ENCODE measurements around the gene STXBP6.

STXBP6 gene

GRCh38 chr14:24851837-24852236, 198.1 kb downstream of the STXBP6 start:
- Histone ChIP-seq H3K4me3 (ENCODE audit: low read depth, low read length) (no peak overlapping the region), H3K9ac (ENCODE audit: low read depth, low read length) (no peak overlapping the region), H3K9me3 (ENCODE audit: control insufficient read depth, insufficient read depth, low read length) (no peaks in the 10 kb centered on the region), H3K27me3 (ENCODE audit: control insufficient read depth, insufficient read depth, low read length) (no peaks in the 10 kb centered on the region), H3K36me3 (ENCODE audit: control insufficient read depth, insufficient read depth, low read length) (no peaks in the 10 kb centered on the region), H3K4me1 (ENCODE audit: control insufficient read depth, insufficient read depth, low read length) (peaks cover 9% of the 10 kb centered on the region)

GRCh38 chr14:24851406-24851805, 198.5 kb downstream of the STXBP6 start:
- Histone ChIP-seq H3K36me3 (ENCODE audit: control insufficient read depth, insufficient read depth, low read length) (no peaks in the 10 kb centered on the region), H3K27me3 (ENCODE audit: control insufficient read depth, insufficient read depth, low read length) (no peaks in the 10 kb centered on the region), H3K4me1 (ENCODE audit: control insufficient read depth, insufficient read depth, low read length) (peaks cover 9% of the 10 kb centered on the region), H3K9me3 (ENCODE audit: control insufficient read depth, insufficient read depth, low read length) (no peaks in the 10 kb centered on the region), H3K4me3 (ENCODE audit: low read depth, low read length) (no peak overlapping the region), H3K9ac (ENCODE audit: low read depth, low read length) (no peak overlapping the region)

GRCh38 chr14:24850072-24850471, 199.9 kb downstream of the STXBP6 start:
- H3K36me3 ChIP-seq (ENCODE audit: control insufficient read depth, insufficient read depth, low read length) = no peaks in the 10 kb centered on the region

GRCh38 chr14:24849471-24849870, 200.5 kb downstream of the STXBP6 start:
- Histone ChIP-seq H3K9me3 (ENCODE audit: control insufficient read depth, insufficient read depth, low read length) (no peaks in the 10 kb centered on the region), H3K27me3 (ENCODE audit: control insufficient read depth, insufficient read depth, low read length) (no peaks in the 10 kb centered on the region), H3K36me3 (ENCODE audit: control insufficient read depth, insufficient read depth, low read length) (no peaks in the 10 kb centered on the region), H3K4me1 (ENCODE audit: control insufficient read depth, insufficient read depth, low read length) (peaks cover 9% of the 10 kb centered on the region), H3K4me3 (ENCODE audit: low read depth, low read length) (no peak overlapping the region), H3K9ac (ENCODE audit: low read depth, low read length) (no peak overlapping the region)

More at GRCh38 chr14:24850072-24850471, 199.9 kb downstream of the STXBP6 start:
- peaks cover 9% of the 10 kb centered on the region for H3K4me1 ChIP-seq (ENCODE audit: control insufficient read depth, insufficient read depth, low read length)
- H3K9ac ChIP-seq (ENCODE audit: low read depth, low read length) = no peak overlapping the region
- H3K9me3 ChIP-seq (ENCODE audit: control insufficient read depth, insufficient read depth, low read length) = no peaks in the 10 kb centered on the region
- H3K27me3 ChIP-seq (ENCODE audit: control insufficient read depth, insufficient read depth, low read length) = no peaks in the 10 kb centered on the region
- H3K4me3 ChIP-seq (ENCODE audit: low read depth, low read length) = no peak overlapping the region

- H3K4me1 ChIP-seq (ENCODE audit: control insufficient read depth, insufficient read depth, low read length) = peaks cover 8% of the 10 kb centered on the region
- H3K4me3 ChIP-seq (ENCODE audit: low read depth, low read length) = no peak overlapping the region
- no peaks in the 10 kb centered on the region for H3K27me3 ChIP-seq (ENCODE audit: control insufficient read depth, insufficient read depth, low read length)
- no peaks in the 10 kb centered on the region for H3K9me3 ChIP-seq (ENCODE audit: control insufficient read depth, insufficient read depth, low read length)
- H3K9ac ChIP-seq (ENCODE audit: low read depth, low read length) = no peak overlapping the region
- H3K36me3 ChIP-seq (ENCODE audit: control insufficient read depth, insufficient read depth, low read length) = no peaks in the 10 kb centered on the region
Measured at GRCh38 chr14:24848102-24848790, 201.7 kb downstream of the STXBP6 start.

GRCh38 chr14:24847568-24848095, 202.3 kb downstream of the STXBP6 start:
- H3K9ac ChIP-seq (ENCODE audit: low read depth, low read length) = no peak overlapping the region
- H3K9me3 ChIP-seq (ENCODE audit: control insufficient read depth, insufficient read depth, low read length) = no peaks in the 10 kb centered on the region
- H3K27me3 ChIP-seq (ENCODE audit: control insufficient read depth, insufficient read depth, low read length) = no peaks in the 10 kb centered on the region
- no peak overlapping the region for H3K4me3 ChIP-seq (ENCODE audit: low read depth, low read length)
- no peaks in the 10 kb centered on the region for H3K36me3 ChIP-seq (ENCODE audit: control insufficient read depth, insufficient read depth, low read length)
- peaks cover 4% of the 10 kb centered on the region for H3K4me1 ChIP-seq (ENCODE audit: control insufficient read depth, insufficient read depth, low read length)

DNA sequence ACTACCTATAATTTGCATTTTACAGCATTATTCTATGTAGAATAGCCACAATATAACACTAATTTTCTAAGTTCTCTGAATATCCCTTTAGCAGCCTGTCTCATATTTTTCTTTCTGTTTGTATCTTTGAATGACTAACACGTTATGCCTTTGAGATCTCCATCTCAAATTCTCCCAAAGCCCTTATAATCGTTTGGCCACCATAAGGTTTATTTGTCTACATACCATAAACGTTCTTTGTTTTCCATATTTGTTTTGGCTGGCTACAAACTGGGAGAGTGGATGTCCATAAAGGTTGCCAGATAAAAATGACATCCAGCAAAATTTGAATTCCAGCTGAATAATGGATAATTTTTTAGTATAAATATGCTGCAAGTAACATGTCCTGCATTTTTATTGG, 203.7 kb downstream of the STXBP6 start:
- Histone ChIP-seq H3K9me3 (ENCODE audit: control insufficient read depth, insufficient read depth, low read length) (no peaks in the 10 kb centered on the region), H3K9ac (ENCODE audit: low read depth, low read length) (no peak overlapping the region), H3K36me3 (ENCODE audit: control insufficient read depth, insufficient read depth, low read length) (no peaks in the 10 kb centered on the region), H3K4me3 (ENCODE audit: low read depth, low read length) (no peak overlapping the region), H3K27me3 (ENCODE audit: control insufficient read depth, insufficient read depth, low read length) (no peaks in the 10 kb centered on the region), H3K4me1 (ENCODE audit: control insufficient read depth, insufficient read depth, low read length) (no peaks in the 10 kb centered on the region)

- no peaks in the 10 kb centered on the region for H3K4me1 ChIP-seq (ENCODE audit: control insufficient read depth, insufficient read depth, low read length)
- no peaks in the 10 kb centered on the region for H3K9me3 ChIP-seq (ENCODE audit: control insufficient read depth, insufficient read depth, low read length)
- H3K36me3 ChIP-seq (ENCODE audit: control insufficient read depth, insufficient read depth, low read length) = no peaks in the 10 kb centered on the region
- no peak overlapping the region for H3K4me3 ChIP-seq (ENCODE audit: low read depth, low read length)
- H3K27me3 ChIP-seq (ENCODE audit: control insufficient read depth, insufficient read depth, low read length) = no peaks in the 10 kb centered on the region
- H3K9ac ChIP-seq (ENCODE audit: low read depth, low read length) = no peak overlapping the region
Measured at GRCh38 chr14:24845851-24846250, 204.1 kb downstream of the STXBP6 start.

GRCh38 chr14:24844011-24844410, 205.9 kb downstream of the STXBP6 start:
- Histone ChIP-seq H3K36me3 (ENCODE audit: control insufficient read depth, insufficient read depth, low read length) (no peaks in the 10 kb centered on the region), H3K27me3 (ENCODE audit: control insufficient read depth, insufficient read depth, low read length) (no peaks in the 10 kb centered on the region), H3K4me1 (ENCODE audit: control insufficient read depth, insufficient read depth, low read length) (peaks cover 3% of the 10 kb centered on the region), H3K9me3 (ENCODE audit: control insufficient read depth, insufficient read depth, low read length) (no peaks in the 10 kb centered on the region), H3K4me3 (ENCODE audit: low read depth, low read length) (no peak overlapping the region), H3K9ac (ENCODE audit: low read depth, low read length) (no peak overlapping the region)

DNA sequence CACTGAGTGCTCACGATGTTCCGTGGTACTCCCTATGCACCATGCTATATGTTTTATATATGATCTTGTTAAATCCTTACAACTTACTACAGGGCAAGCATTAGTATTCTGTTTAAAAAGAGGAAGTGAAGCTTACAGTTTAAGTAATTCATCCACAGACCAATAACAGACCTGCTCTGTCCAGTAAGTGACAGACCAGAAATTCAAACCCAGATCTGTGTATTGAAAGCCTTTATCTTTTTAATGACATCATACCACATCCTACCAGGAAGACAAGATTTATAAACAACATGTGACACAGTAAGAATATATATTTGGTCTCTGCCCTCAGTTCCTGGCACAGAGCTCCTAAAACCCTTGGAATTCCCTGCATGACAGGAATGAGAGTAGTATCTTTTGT, 206.5 kb downstream of the STXBP6 start:
- H3K9me3 ChIP-seq (ENCODE audit: control insufficient read depth, insufficient read depth, low read length) = no peaks in the 10 kb centered on the region
- H3K4me3 ChIP-seq (ENCODE audit: low read depth, low read length) = no peak overlapping the region
- no peaks in the 10 kb centered on the region for H3K36me3 ChIP-seq (ENCODE audit: control insufficient read depth, insufficient read depth, low read length)
- peaks cover 3% of the 10 kb centered on the region for H3K4me1 ChIP-seq (ENCODE audit: control insufficient read depth, insufficient read depth, low read length)
- no peak overlapping the region for H3K9ac ChIP-seq (ENCODE audit: low read depth, low read length)
- H3K27me3 ChIP-seq (ENCODE audit: control insufficient read depth, insufficient read depth, low read length) = no peaks in the 10 kb centered on the region

- Histone ChIP-seq H3K27me3 (ENCODE audit: control insufficient read depth, insufficient read depth, low read length) (no peaks in the 10 kb centered on the region), H3K4me3 (ENCODE audit: low read depth, low read length) (no peak overlapping the region), H3K4me1 (ENCODE audit: control insufficient read depth, insufficient read depth, low read length) (peaks cover 3% of the 10 kb centered on the region), H3K36me3 (ENCODE audit: control insufficient read depth, insufficient read depth, low read length) (no peaks in the 10 kb centered on the region), H3K9me3 (ENCODE audit: control insufficient read depth, insufficient read depth, low read length) (no peaks in the 10 kb centered on the region), H3K9ac (ENCODE audit: low read depth, low read length) (no peak overlapping the region)
Measured at GRCh38 chr14:24840204-24840893, 209.6 kb downstream of the STXBP6 start.

DNA sequence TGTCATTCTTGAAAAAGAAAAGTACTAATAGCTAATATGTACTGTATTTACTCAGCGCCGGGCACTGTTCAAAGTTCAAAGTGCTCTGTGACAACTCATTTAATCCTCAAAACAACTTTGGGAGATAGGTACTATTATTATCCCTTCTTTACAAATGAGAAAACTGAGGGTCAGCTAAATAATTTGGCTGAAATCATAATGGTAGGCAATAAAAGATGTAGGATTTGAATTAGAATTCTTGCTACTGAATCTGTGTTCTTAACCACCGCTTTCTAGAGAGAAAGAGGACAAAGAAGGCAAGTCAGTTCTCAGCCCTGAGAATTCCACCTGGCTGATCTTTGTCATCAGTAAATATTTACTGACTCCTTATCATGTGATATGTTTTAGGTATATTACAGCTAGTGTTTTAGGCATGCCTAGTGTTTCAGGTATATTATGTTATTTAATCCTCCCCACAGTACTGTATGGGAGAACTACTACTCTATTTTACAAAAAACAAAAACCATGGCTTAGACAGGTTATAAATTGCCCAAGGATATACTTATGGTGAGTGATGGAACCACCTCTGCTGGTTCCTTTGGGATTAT, 210.2 kb downstream of the STXBP6 start:
- no peaks in the 10 kb centered on the region for H3K36me3 ChIP-seq (ENCODE audit: control insufficient read depth, insufficient read depth, low read length)
- no peaks in the 10 kb centered on the region for H3K9me3 ChIP-seq (ENCODE audit: control insufficient read depth, insufficient read depth, low read length)
- peaks cover 3% of the 10 kb centered on the region for H3K4me1 ChIP-seq (ENCODE audit: control insufficient read depth, insufficient read depth, low read length)
- no peak overlapping the region for H3K4me3 ChIP-seq (ENCODE audit: low read depth, low read length)
- no peak overlapping the region for H3K9ac ChIP-seq (ENCODE audit: low read depth, low read length)
- H3K27me3 ChIP-seq (ENCODE audit: control insufficient read depth, insufficient read depth, low read length) = no peaks in the 10 kb centered on the region

Measured in iPS-15b (cell line).